ENCODE measurements around the gene SLC4A4.

Gene SLC4A4

GRCh38 chr4:71541541-71541940 is 202.7 kb downstream of the SLC4A4 start:
- Mint-ChIP-seq H3K27ac (no peak overlapping the region), H3K36me3 (ENCODE audit: low read depth) (no peaks in the 10 kb centered on the region), H3K9me3 (no peaks in the 10 kb centered on the region), H3K4me3 (no peak overlapping the region), H3K27me3 (no peaks in the 10 kb centered on the region), H3K4me1 (ENCODE audit: low read depth) (no peaks in the 10 kb centered on the region)
- no peak for DNase-seq

DNA sequence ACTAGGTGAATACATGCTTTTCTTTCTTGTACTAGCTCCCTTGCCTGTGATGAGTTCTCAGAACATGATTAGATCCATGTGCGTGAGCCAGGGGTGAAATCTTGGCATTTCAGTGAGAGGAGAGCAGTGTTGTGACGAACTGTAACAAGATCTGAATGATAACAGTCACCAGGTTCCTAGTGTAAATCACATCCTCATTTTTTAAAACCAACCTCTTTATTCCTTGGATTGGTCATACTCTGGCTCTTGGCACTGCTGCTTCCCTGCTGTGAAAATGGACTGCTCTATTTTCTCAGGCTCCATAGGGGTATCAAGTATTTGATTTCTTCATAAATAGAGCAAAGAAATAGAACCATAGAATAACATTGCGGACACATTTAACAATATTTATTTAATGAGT is 206.3 kb downstream of the SLC4A4 start:
- H3K27me3 Mint-ChIP-seq = no peaks in the 10 kb centered on the region
- no peak overlapping the region for H3K27ac Mint-ChIP-seq
- H3K36me3 Mint-ChIP-seq (ENCODE audit: low read depth) = no peaks in the 10 kb centered on the region
- H3K4me1 Mint-ChIP-seq (ENCODE audit: low read depth) = no peaks in the 10 kb centered on the region
- no peak for DNase-seq
- H3K4me3 Mint-ChIP-seq = no peak overlapping the region
- H3K9me3 Mint-ChIP-seq = no peaks in the 10 kb centered on the region

DNA sequence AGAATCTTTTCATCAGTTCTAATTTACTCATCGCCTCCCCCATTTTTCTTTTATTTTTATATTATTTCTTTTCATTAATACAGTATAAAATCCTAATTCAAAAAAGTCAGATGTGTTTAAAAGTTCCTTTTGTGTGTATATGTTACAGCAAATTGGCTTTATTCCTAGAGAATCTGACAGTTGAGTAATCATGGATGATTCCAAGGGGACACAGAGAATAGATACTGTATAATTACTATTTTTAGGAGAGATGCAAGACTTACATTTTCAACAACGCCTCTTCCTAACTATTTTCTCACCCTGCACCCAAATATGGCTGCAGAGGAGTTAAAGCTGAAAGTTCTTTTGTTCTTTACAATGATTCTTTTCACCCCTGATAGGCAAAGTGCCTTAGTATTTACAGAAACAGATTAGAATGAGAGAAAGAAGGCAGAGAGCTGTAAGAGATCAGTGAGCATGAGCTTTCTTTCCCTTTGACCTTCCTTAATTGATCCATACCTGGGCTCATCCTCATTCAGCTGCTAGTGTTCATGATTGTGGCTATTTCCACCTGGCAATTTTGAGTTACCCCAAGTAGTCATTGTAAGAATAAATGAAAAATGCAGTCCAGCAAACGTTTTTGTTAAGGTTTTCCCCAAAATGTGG is 210.8 kb downstream of the SLC4A4 start:
- Mint-ChIP-seq H3K9me3 (no peaks in the 10 kb centered on the region), H3K27ac (no peak overlapping the region), H3K27me3 (no peaks in the 10 kb centered on the region), H3K36me3 (ENCODE audit: low read depth) (no peaks in the 10 kb centered on the region), H3K4me3 (no peak overlapping the region), H3K4me1 (ENCODE audit: low read depth) (peaks cover 1% of the 10 kb centered on the region)
- DNase-seq = no peak

GRCh38 chr4:71550220-71551165 is 211.7 kb downstream of the SLC4A4 start:
- Mint-ChIP-seq H3K4me1 (ENCODE audit: low read depth) (peaks cover 1% of the 10 kb centered on the region), H3K27ac (no peak overlapping the region), H3K36me3 (ENCODE audit: low read depth) (no peaks in the 10 kb centered on the region), H3K9me3 (no peaks in the 10 kb centered on the region), H3K27me3 (no peaks in the 10 kb centered on the region), H3K4me3 (no peak overlapping the region)
- no peak for DNase-seq

- no peak for DNase-seq
Observed at GRCh38 chr4:71553605-71554004, 214.8 kb downstream of the SLC4A4 start.

GRCh38 chr4:71554025-71554424 is 215.2 kb downstream of the SLC4A4 start:
- no peak overlapping the region for H3K27ac Mint-ChIP-seq
- H3K4me1 Mint-ChIP-seq (ENCODE audit: low read depth) = peaks cover 6% of the 10 kb centered on the region

More at GRCh38 chr4:71553605-71554004, 214.8 kb downstream of the SLC4A4 start:
- Mint-ChIP-seq H3K27me3 (no peaks in the 10 kb centered on the region), H3K36me3 (ENCODE audit: low read depth) (no peaks in the 10 kb centered on the region), H3K4me1 (ENCODE audit: low read depth) (peaks cover 6% of the 10 kb centered on the region), H3K9me3 (no peaks in the 10 kb centered on the region), H3K4me3 (no peak overlapping the region), H3K27ac (no peak overlapping the region)

GRCh38 chr4:71558248-71558647 is 219.4 kb downstream of the SLC4A4 start:
- Mint-ChIP-seq H3K9me3 (no peaks in the 10 kb centered on the region), H3K4me3 (no peak overlapping the region), H3K27ac (no peak overlapping the region), H3K36me3 (ENCODE audit: low read depth) (no peaks in the 10 kb centered on the region), H3K27me3 (no peaks in the 10 kb centered on the region), H3K4me1 (ENCODE audit: low read depth) (peaks cover 5% of the 10 kb centered on the region)
- no peak for DNase-seq

More at GRCh38 chr4:71554025-71554424, 215.2 kb downstream of the SLC4A4 start:
- H3K36me3 Mint-ChIP-seq (ENCODE audit: low read depth) = no peaks in the 10 kb centered on the region
- no peaks in the 10 kb centered on the region for H3K27me3 Mint-ChIP-seq
- H3K4me3 Mint-ChIP-seq = no peak overlapping the region
- H3K9me3 Mint-ChIP-seq = no peaks in the 10 kb centered on the region
- DNase-seq = no peak

DNA sequence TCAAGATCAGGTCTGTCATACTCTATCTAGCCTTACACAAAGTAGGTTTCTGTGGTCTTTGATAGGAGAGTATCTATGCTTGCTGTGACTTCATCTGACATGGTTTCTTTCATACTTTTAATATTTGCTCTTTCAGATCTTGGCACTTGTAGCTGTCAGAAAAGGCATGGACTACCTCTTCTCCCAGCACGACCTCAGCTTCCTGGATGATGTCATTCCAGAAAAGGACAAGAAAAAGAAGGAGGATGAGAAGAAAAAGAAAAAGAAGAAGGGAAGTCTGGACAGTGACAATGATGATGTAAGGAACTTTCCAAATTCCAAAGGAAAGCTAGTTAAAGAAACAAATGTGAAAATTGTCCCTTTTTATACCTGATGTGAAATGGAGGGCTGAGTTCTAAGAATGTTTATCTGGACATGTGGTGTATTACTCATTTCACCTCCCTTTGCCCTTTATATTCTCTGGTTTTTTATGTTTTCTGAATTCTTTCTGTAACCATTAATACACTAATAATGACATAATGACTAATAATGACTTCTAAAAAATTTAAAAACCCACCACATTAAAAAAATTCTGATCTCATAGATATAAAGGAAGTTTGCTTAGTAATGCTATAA is 221.2 kb downstream of the SLC4A4 start:
- Mint-ChIP-seq H3K36me3 (ENCODE audit: low read depth) (no peaks in the 10 kb centered on the region), H3K4me1 (ENCODE audit: low read depth) (peaks cover 5% of the 10 kb centered on the region), H3K27me3 (no peaks in the 10 kb centered on the region), H3K4me3 (no peak overlapping the region), H3K27ac (no peak overlapping the region), H3K9me3 (no peaks in the 10 kb centered on the region)
- no peak for DNase-seq

- Mint-ChIP-seq H3K4me3 (no peak overlapping the region), H3K4me1 (ENCODE audit: low read depth) (no peaks in the 10 kb centered on the region), H3K36me3 (ENCODE audit: low read depth) (no peaks in the 10 kb centered on the region), H3K27me3 (no peaks in the 10 kb centered on the region), H3K27ac (no peak overlapping the region), H3K9me3 (no peaks in the 10 kb centered on the region)
- DNase-seq = no peak
Observed at GRCh38 chr4:71564775-71565174, 226.0 kb downstream of the SLC4A4 start.

DNA sequence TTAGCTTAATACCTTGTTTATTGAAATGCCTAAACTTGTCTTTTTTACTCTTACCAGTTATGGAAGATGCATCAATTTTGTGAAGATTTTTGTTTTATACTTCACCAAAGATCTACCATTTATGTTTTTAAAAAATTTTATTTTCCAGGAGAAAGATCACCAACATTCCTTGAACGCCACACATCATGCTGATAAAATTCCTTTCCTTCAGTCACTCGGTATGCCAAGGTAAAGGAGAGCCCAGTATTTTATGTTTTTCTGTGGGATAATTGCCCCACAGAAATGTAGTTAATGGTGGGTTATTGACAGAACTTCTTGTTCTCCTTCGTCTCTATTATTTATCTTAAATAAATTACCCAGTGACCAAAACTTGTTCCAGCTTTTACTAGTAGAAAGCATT is 228.0 kb downstream of the SLC4A4 start:
- no peaks in the 10 kb centered on the region for H3K36me3 Mint-ChIP-seq (ENCODE audit: low read depth)

GRCh38 chr4:71568131-71568530 is 229.3 kb downstream of the SLC4A4 start:
- no peaks in the 10 kb centered on the region for H3K36me3 Mint-ChIP-seq (ENCODE audit: low read depth)
- H3K27me3 Mint-ChIP-seq = no peaks in the 10 kb centered on the region
- DNase-seq = no peak
- H3K27ac Mint-ChIP-seq = no peak overlapping the region
- no peaks in the 10 kb centered on the region for H3K9me3 Mint-ChIP-seq
- H3K4me3 Mint-ChIP-seq = no peak overlapping the region
- no peaks in the 10 kb centered on the region for H3K4me1 Mint-ChIP-seq (ENCODE audit: low read depth)

More for the DNA sequence above, 228.0 kb downstream of the SLC4A4 start:
- DNase-seq = no peak
- H3K27ac Mint-ChIP-seq = no peak overlapping the region
- no peaks in the 10 kb centered on the region for H3K27me3 Mint-ChIP-seq
- H3K4me1 Mint-ChIP-seq (ENCODE audit: low read depth) = no peaks in the 10 kb centered on the region
- H3K4me3 Mint-ChIP-seq = no peak overlapping the region
- no peaks in the 10 kb centered on the region for H3K9me3 Mint-ChIP-seq

DNA sequence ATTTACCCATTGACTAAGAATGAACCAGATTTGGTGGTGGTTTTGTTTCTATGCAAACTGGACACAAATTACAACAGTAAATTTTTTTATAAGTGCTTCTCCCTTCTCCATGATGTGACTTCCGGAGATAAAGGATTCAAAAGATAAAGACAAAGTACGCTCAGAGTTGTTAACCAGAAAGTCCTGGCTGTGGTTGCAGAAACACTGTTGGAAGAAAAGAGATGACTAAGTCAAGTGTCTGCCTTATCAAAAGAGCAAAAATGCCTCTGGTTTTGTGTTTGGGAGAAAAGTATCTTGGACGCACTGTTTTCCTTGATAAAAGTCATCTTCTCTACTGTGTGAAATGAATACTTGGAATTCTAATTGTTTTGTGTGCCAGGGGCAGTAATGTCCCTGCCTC is 231.7 kb downstream of the SLC4A4 start:
- H3K9me3 Mint-ChIP-seq = peaks cover 5% of the 10 kb centered on the region
- no peak overlapping the region for H3K27ac Mint-ChIP-seq
- H3K27me3 Mint-ChIP-seq = peaks cover 3% of the 10 kb centered on the region
- no peak overlapping the region for H3K4me3 Mint-ChIP-seq
- H3K36me3 Mint-ChIP-seq (ENCODE audit: low read depth) = no peaks in the 10 kb centered on the region
- no peaks in the 10 kb centered on the region for H3K4me1 Mint-ChIP-seq (ENCODE audit: low read depth)
- DNase-seq = no peak

GRCh38 chr4:71571346-71571745 is 232.5 kb downstream of the SLC4A4 start:
- peaks cover 3% of the 10 kb centered on the region for H3K27me3 Mint-ChIP-seq
- H3K36me3 Mint-ChIP-seq (ENCODE audit: low read depth) = no peaks in the 10 kb centered on the region
- H3K4me3 Mint-ChIP-seq = no peak overlapping the region
- no peak overlapping the region for H3K27ac Mint-ChIP-seq
- H3K9me3 Mint-ChIP-seq = peaks cover 5% of the 10 kb centered on the region
- no peaks in the 10 kb centered on the region for H3K4me1 Mint-ChIP-seq (ENCODE audit: low read depth)
- no peak for DNase-seq

- Mint-ChIP-seq H3K27me3 (no peaks in the 10 kb centered on the region), H3K4me3 (no peak overlapping the region), H3K4me1 (ENCODE audit: low read depth) (no peaks in the 10 kb centered on the region), H3K27ac (no peak overlapping the region), H3K36me3 (ENCODE audit: low read depth) (no peaks in the 10 kb centered on the region), H3K9me3 (peaks cover 3% of the 10 kb centered on the region)
- no peak for DNase-seq
Observed at GRCh38 chr4:71583971-71584370, 245.2 kb downstream of the SLC4A4 start.

DNA sequence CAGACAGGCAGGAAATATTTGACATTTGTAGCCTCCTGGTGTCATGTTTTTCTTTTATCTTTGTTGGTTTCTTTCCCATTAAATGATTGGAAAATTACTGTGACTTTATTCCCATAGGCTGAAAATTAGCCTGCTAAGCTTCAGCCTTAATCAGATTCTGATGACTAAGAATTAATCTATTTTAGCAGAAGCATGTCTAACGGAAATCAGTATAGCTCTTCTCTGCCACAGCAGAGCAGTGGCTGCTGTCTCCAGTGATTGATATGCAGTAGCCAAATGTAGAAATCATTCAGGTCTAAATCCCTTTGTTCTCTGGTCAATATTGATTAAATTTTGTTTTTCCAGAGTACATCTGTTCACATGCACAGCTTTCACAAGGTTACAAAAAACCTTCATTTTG is 245.8 kb downstream of the SLC4A4 start:
- no peaks in the 10 kb centered on the region for H3K27me3 Mint-ChIP-seq
- H3K4me1 Mint-ChIP-seq (ENCODE audit: low read depth) = no peaks in the 10 kb centered on the region
- H3K36me3 Mint-ChIP-seq (ENCODE audit: low read depth) = no peaks in the 10 kb centered on the region
- no peak overlapping the region for H3K27ac Mint-ChIP-seq
- peaks cover 3% of the 10 kb centered on the region for H3K9me3 Mint-ChIP-seq
- no peak for DNase-seq
- H3K4me3 Mint-ChIP-seq = no peak overlapping the region
